Caco-2 (cell line): ENCODE data around the gene TENM4. TPM values are rescaled to one million over a fixed set of nuclear protein-coding genes. Genes with fewer than 3 reads are reported as not detected.

Experiments
- BruUV-seq: library from RNA; stranded (reverse); fragments of 400-500 nt; replicated peaks from 2 replicates; lab custom pipeline; 2021; lab: Mats Ljungman, UMichigan
- CTCF ChIA-PET: fragments of 300-600 bp; sonication (Branson Sonifier 250); formaldehyde crosslinking; loops from one replicate; lab custom pipeline; 2022; ENCODE audit warnings: antibody characterized with exemption; lab: Charles Lee
- POLR2A ChIA-PET: fragments of 300-600 bp; sonication (Branson Sonifier 250); formaldehyde crosslinking; loops from one replicate; lab custom pipeline; 2022; ENCODE audit warnings: antibody characterized with exemption; lab: Charles Lee
- DNase-seq, 2 experiments: peaks; one replicate each; pipeline versions ENCODE4 v3.0.0 to v3.0.0-alpha.2; 2020 to 2022
- H3K27me3 ChIP-seq: replicated peaks from 2 replicates; pipeline ENCODE4 v1.6.0; 2011; ENCODE audit warnings: low read length; ENCODE audit not compliant: control insufficient read depth, insufficient read depth
- H3K36me3 ChIP-seq: 2 replicates; pipeline ENCODE4 v1.5.1; 2011; ENCODE audit warnings: low read length; ENCODE audit not compliant: control insufficient read depth, insufficient read depth
- H3K4me1 ChIP-seq: fragments of 250-450 bp; sonication (Bioruptor Pico); 2 replicates; pipeline ENCODE4 v1.5.1; 2020; ENCODE audit warnings: mild to moderate bottlenecking
- H3K4me3 ChIP-seq: 2 replicates; pipeline ENCODE4 v1.5.1; 2011; ENCODE audit warnings: low read depth, mild to moderate bottlenecking, control low read depth, low read length
- H3K9me3 ChIP-seq: fragments of 250-450 bp; sonication (Bioruptor Pico); 2 replicates; pipeline ENCODE4 v1.5.1; 2020; ENCODE audit warnings: mild to moderate bottlenecking, moderate library complexity
- H3K27ac Mint-ChIP-seq: one replicate; pipeline ENCODE4 v1.8.0; 2022; ENCODE audit warnings: mixed read lengths; ENCODE audit not compliant: unreplicated experiment
- H3K27me3 Mint-ChIP-seq: one replicate; pipeline ENCODE4 v1.8.0; 2022; ENCODE audit warnings: mixed read lengths; ENCODE audit not compliant: insufficient read depth, unreplicated experiment
- H3K36me3 Mint-ChIP-seq: one replicate; pipeline ENCODE4 v1.8.0; 2022; ENCODE audit warnings: mild to moderate bottlenecking, mixed read lengths; ENCODE audit not compliant: insufficient read depth, unreplicated experiment
- H3K4me1 Mint-ChIP-seq: one replicate; pipeline ENCODE4 v1.8.0; 2022; ENCODE audit warnings: low read depth, mixed read lengths; ENCODE audit not compliant: unreplicated experiment
- H3K4me3 Mint-ChIP-seq: one replicate; pipeline ENCODE4 v1.8.0; 2022; ENCODE audit warnings: mild to moderate bottlenecking, moderate library complexity, mixed read lengths; ENCODE audit not compliant: unreplicated experiment
- H3K9me3 Mint-ChIP-seq: one replicate; pipeline ENCODE4 v1.8.0; 2022; ENCODE audit warnings: mixed read lengths; ENCODE audit not compliant: unreplicated experiment
- CTCF ChIP-seq, 2 experiments: fragments of 200-600 bp in 1 of 2; IDR thresholded peaks; 1 replicate in 1 of 2; 2 replicates in 1 of 2; pipeline versions ENCODE4 v1.5.1 to v1.8.0; 2011 to 2022; ENCODE audit warnings: antibody characterized with exemption in 1 of 2, control low read depth in 1 of 2, inconsistent platforms in 1 of 2, low read depth in 1 of 2, low read length in 1 of 2, mild to moderate bottlenecking in 1 of 2, moderate library complexity in 1 of 2; ENCODE audit not compliant: insufficient read depth in 1 of 2, severe bottlenecking in 1 of 2, unreplicated experiment in 1 of 2
- intact Hi-C: fragments of 100-400 bp; cut with micrococcal nuclease; formaldehyde crosslinking; loops from one replicate; pipeline ENCODE4 v1.10.0; 2022; ENCODE audit not compliant: unreplicated experiment
- total RNA-seq: library from RNA; stranded (reverse); gene quantifications from 2 replicates; pipeline ENCODE4 v1.2.3, GENCODE V29; 2022

Gene TENM4
- total RNA-seq, 1 experiment from 2014 or later = 1.1 TPM

DNA sequence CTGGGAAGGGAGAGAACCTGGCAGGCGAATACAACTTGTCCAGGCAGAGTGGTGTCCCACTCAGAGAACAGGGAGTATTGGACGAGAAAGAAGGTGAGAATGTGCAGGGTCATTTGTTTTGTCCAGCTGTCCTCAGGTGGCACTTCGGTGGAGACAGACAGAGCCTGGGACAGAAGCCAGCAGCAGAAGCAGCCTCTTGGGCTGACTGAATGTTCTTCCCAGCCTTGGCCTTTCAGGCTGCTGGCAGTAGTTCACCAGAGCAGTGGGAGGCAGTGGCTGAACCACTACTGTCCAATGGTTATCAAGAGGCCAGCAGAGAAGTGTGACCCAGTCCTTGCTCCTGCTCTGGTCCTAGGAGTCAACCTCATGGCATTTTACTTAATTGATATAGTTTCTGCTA lies 535.1 kb downstream of the TENM4 start:
- Mint-ChIP-seq H3K27me3 (peaks cover 7% of the 10 kb centered on the region), H3K4me1 (no peaks in the 10 kb centered on the region), H3K4me3 (no peak overlapping the region), H3K36me3 (no peaks in the 10 kb centered on the region), H3K9me3 (no peaks in the 10 kb centered on the region), H3K27ac (no peak overlapping the region)
- no peak for TF ChIP-seq CTCF (IDR thresholded peaks at IDR 0.05; ENCODE audit: insufficient read depth in 1 of 2, low read depth in 1 of 2, low read length in 1 of 2, severe bottlenecking in 1 of 2, unreplicated experiment in 1 of 2)
- no peaks in the 10 kb centered on the region for H3K36me3 ChIP-seq
- H3K27me3 ChIP-seq = no peaks in the 10 kb centered on the region
- H3K4me3 ChIP-seq = no peak overlapping the region
- no TSS peak for BruUV-seq
- no peak for DNase-seq
- ChIA-PET CTCF (no interaction called here), POLR2A (no interaction called here)
- H3K9me3 ChIP-seq = no peaks in the 10 kb centered on the region
- intact Hi-C loops = no loop called here
- H3K4me1 ChIP-seq = no peaks in the 10 kb centered on the region; the same call in 1 of the 2 replicates

- no peaks in the 10 kb centered on the region for H3K4me1 Mint-ChIP-seq
- H3K36me3 Mint-ChIP-seq = no peaks in the 10 kb centered on the region
- Histone ChIP-seq H3K4me1 (no peaks in the 10 kb centered on the region; the same call in 1 of the 2 replicates), H3K36me3 (no peaks in the 10 kb centered on the region), H3K4me3 (no peak overlapping the region), H3K9me3 (no peaks in the 10 kb centered on the region), H3K27me3 (no peaks in the 10 kb centered on the region; the same call in 1 of the 2 replicates)
- H3K9me3 Mint-ChIP-seq = no peaks in the 10 kb centered on the region
- no peak overlapping the region for H3K4me3 Mint-ChIP-seq
- peaks cover 10% of the 10 kb centered on the region for H3K27me3 Mint-ChIP-seq
- BruUV-seq = no TSS peak
- TF ChIP-seq CTCF (IDR thresholded peaks at IDR 0.05; ENCODE audit: insufficient read depth in 1 of 2, low read depth in 1 of 2, low read length in 1 of 2, severe bottlenecking in 1 of 2, unreplicated experiment in 1 of 2) = no peak
- POLR2A ChIA-PET = no interaction called here
- intact Hi-C loops = no loop called here
- DNase-seq = no peak
- CTCF ChIA-PET = no interaction called here
- no peak overlapping the region for H3K27ac Mint-ChIP-seq
Observed at GRCh38 chr11:78902771-78903507, 537.9 kb downstream of the TENM4 start.

DNA sequence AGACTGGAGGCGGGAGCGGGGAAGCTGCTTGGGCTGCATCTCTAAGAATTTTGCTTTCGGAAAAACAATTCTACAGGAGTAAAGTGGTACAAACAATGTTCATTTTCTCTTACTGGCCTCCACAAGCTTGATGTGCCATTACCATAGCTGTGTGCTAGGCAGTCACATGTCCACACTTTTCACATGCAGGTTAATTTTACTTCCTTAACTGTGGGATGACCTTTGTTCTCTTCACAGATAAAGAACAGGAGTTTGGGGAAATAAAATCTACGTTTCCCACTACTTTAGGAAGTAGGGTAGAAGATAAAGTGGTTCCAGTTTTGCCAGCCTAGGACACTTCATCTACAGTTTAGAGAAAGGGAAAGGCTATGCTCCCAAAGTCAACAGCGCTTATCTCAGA lies 539.0 kb downstream of the TENM4 start:
- ChIA-PET CTCF (no interaction called here), POLR2A (interaction anchor here (0.6 kb wide), 1 partner anchor 1227 kb away, joined by 3 read pairs; no protein-coding TSS in a partner anchor)
- no peak for DNase-seq
- H3K4me1 Mint-ChIP-seq = no peaks in the 10 kb centered on the region
- Histone ChIP-seq H3K9me3 (no peaks in the 10 kb centered on the region), H3K4me1 (no peaks in the 10 kb centered on the region; the same call in 1 of the 2 replicates), H3K27me3 (no peaks in the 10 kb centered on the region; the same call in 1 of the 2 replicates), H3K36me3 (no peaks in the 10 kb centered on the region), H3K4me3 (no peak overlapping the region)
- no peak overlapping the region for H3K4me3 Mint-ChIP-seq
- intact Hi-C loops = no loop called here
- no peaks in the 10 kb centered on the region for H3K9me3 Mint-ChIP-seq
- no peaks in the 10 kb centered on the region for H3K36me3 Mint-ChIP-seq
- no peak for TF ChIP-seq CTCF (IDR thresholded peaks at IDR 0.05; ENCODE audit: insufficient read depth in 1 of 2, low read depth in 1 of 2, low read length in 1 of 2, severe bottlenecking in 1 of 2, unreplicated experiment in 1 of 2)
- H3K27ac Mint-ChIP-seq = no peak overlapping the region
- H3K27me3 Mint-ChIP-seq = peaks cover 10% of the 10 kb centered on the region
- BruUV-seq = no TSS peak
